K562 (cell line): Measurements from ENCODE around the gene TRIM62.
A peak's percentile ranks its signal among the peaks of the same experiment; 100 is the strongest.

Experiments
- ATF1 ChIP-seq, 2 experiments: fragments of 450-650 bp in 1 of 2; IDR thresholded peaks; 2 replicates each; pipeline ENCODE4 v1.6.1; 2016; ENCODE audit warnings: missing compliant biosample characterization in 1 of 2, missing genetic modification characterization in 1 of 2
- CTCF ChIP-seq, 3 experiments: IDR thresholded peaks in 2 of 3; conservative IDR thresholded peaks in 1 of 3; 2 replicates each; pipeline ENCODE4 v1.5.1; 2011 to 2012; ENCODE audit warnings: low read length in 3 of 3, mild to moderate bottlenecking in 3 of 3, control low read depth in 2 of 3, improper control_type of control experiment in 1 of 3, inconsistent platforms in 1 of 3, low read depth in 1 of 3, mixed read lengths in 1 of 3, moderate library complexity in 1 of 3; ENCODE audit not compliant: insufficient read depth in 2 of 3
- GABPB1 ChIP-seq: sonication (generic); formaldehyde crosslinking; IDR thresholded peaks from 2 replicates; pipeline ENCODE4 v1.8.0; 2022; ENCODE audit warnings: mild to moderate bottlenecking, missing genetic modification reagents
- JUND ChIP-seq, 2 experiments: IDR thresholded peaks; 2 replicates in 1 of 2; 3 replicates in 1 of 2; pipeline ENCODE4 v1.6.1; 2011; ENCODE audit warnings: borderline replicate concordance in 2 of 2, low read depth in 2 of 2, low read length in 2 of 2, improper control_type of control experiment in 1 of 2, missing biosample characterization in 1 of 2, missing genetic modification characterization in 1 of 2, missing genetic modification reagents in 1 of 2
- KDM1A ChIP-seq, 2 experiments: fragments of 450-650 bp; IDR thresholded peaks; 2 replicates each; pipeline ENCODE4 v1.6.1; 2016; ENCODE audit warnings: mild to moderate bottlenecking in 2 of 2
- LEF1 ChIP-seq: fragments of 450-650 bp; IDR thresholded peaks from 2 replicates; pipeline ENCODE4 v1.6.1; 2016; ENCODE audit warnings: mild to moderate bottlenecking
- MECOM ChIP-seq: fragments of 250-450 bp; sonication (Bioruptor Pico); IDR thresholded peaks from 2 replicates; pipeline ENCODE4 v1.8.0; 2022; ENCODE audit warnings: inconsistent platforms
- POLR2A ChIP-seq: fragments of 450-650 bp; conservative IDR thresholded peaks from 2 replicates; pipeline ENCODE4 v1.6.1; 2016
- PREB ChIP-seq: sonication (generic); formaldehyde crosslinking; IDR thresholded peaks from 2 replicates; pipeline ENCODE4 v1.8.1; 2023; ENCODE audit warnings: mild to moderate bottlenecking, missing genetic modification reagents
- SOX6 ChIP-seq: fragments of 450-650 bp; IDR thresholded peaks from 2 replicates; pipeline ENCODE4 v1.6.1; 2014; ENCODE audit warnings: mild to moderate bottlenecking
- TGIF2 ChIP-seq: sonication (generic); formaldehyde crosslinking; IDR thresholded peaks from 2 replicates; pipeline ENCODE4 v1.8.1; 2022; ENCODE audit warnings: mild to moderate bottlenecking, missing genetic modification reagents, moderate library complexity
- USF1 ChIP-seq: sonication (generic); formaldehyde crosslinking; IDR thresholded peaks from 2 replicates; pipeline ENCODE4 v1.9.0; 2022; ENCODE audit warnings: mild to moderate bottlenecking, missing genetic modification reagents
- ZNF124 ChIP-seq: sonication (generic); formaldehyde crosslinking; IDR thresholded peaks from 2 replicates; pipeline ENCODE4 v1.8.1; 2022; ENCODE audit warnings: missing genetic modification reagents
- ZNF174 ChIP-seq: fragments of 250-450 bp; sonication (Bioruptor Pico); IDR thresholded peaks from 2 replicates; pipeline ENCODE4 v1.4.0; 2020; ENCODE audit warnings: mild to moderate bottlenecking

- TF ChIP-seq LEF1 (no peak), KDM1A (IDR thresholded peaks at IDR 0.05) (no peak), GABPB1 (CRISPR knock-in tag) (no peak), PREB (no peak), ATF1 (CRISPR knock-in tag; IDR thresholded peaks at IDR 0.05) (no peak), ATF1 (tag; IDR thresholded peaks at IDR 0.05) (no peak), POLR2A (no peak), JUND (IDR thresholded peaks at IDR 0.05; ENCODE audit: borderline replicate concordance, low read depth, low read length) (no peak), JUND (tag; IDR thresholded peaks at IDR 0.05; ENCODE audit: borderline replicate concordance, low read depth, low read length) (no peak), ZNF174 (no peak), SOX6 (no peak), ZNF124 (CRISPR knock-in tag) (no peak), MECOM (CRISPR knock-in tag) (no peak), TGIF2 (no peak), USF1 (CRISPR knock-in tag) (no peak), CTCF (IDR thresholded peaks at IDR 0.05 in 2 of 3, conservative IDR thresholded peaks at IDR 0.05 in 1 of 3; ENCODE audit: insufficient read depth in 2 of 3, low read depth in 1 of 3, low read length in 3 of 3) (peak; percentile 30 to 34 (median 31); a peak in 3 of 6 replicates)
These were observed 13.1 kb downstream of the TRIM62 start for GRCh38 chr1:33168556-33169289.
